Glomerular visceral epithelial cell (primary cell): ENCODE results near the gene TNIP2.
"Not testable (repeated sequence)": the region's sequence is repeated elsewhere in the genome, so short reads cannot be mapped to it uniquely, and the experiment has no call there.

Experiments
- DNase-seq: peaks from one replicate; pipeline ENCODE4 v3.0.0-alpha.2; 2016; ENCODE audit errors: extremely low spot score

The TNIP2 gene

GRCh38 chr4:2745516-2745915, 10.6 kb downstream of the TNIP2 start:
- no peak for DNase-seq

- no peak for DNase-seq
Observed at GRCh38 chr4:2744576-2745270, 11.4 kb downstream of the TNIP2 start.

- no peak for DNase-seq
Observed at GRCh38 chr4:2743518-2744445, 12.4 kb downstream of the TNIP2 start.

- no peak for DNase-seq
Observed at GRCh38 chr4:2742823-2743517, 13.2 kb downstream of the TNIP2 start.

- DNase-seq: no peak
Observed at GRCh38 chr4:2742081-2742822, 13.9 kb downstream of the TNIP2 start.

GRCh38 chr4:2741626-2742025, 14.5 kb downstream of the TNIP2 start:
- DNase-seq: peak; percentile 42

GRCh38 chr4:2738296-2738695, 17.8 kb downstream of the TNIP2 start:
- DNase-seq: not testable (repeated sequence)

- no peak for DNase-seq
Observed at GRCh38 chr4:2735869-2736268, 20.3 kb downstream of the TNIP2 start.

- DNase-seq: no peak
Observed at GRCh38 chr4:2734612-2735011, 21.5 kb downstream of the TNIP2 start.

- DNase-seq: no peak
Observed at GRCh38 chr4:2733844-2734574, 22.1 kb downstream of the TNIP2 start.

- no peak for DNase-seq
Observed at GRCh38 chr4:2733001-2733843, 22.9 kb downstream of the TNIP2 start.

- DNase-seq: no peak
Observed at GRCh38 chr4:2732526-2732925, 23.6 kb downstream of the TNIP2 start.

- DNase-seq: no peak
Observed at GRCh38 chr4:2731907-2732317, 24.2 kb downstream of the TNIP2 start.

GRCh38 chr4:2729533-2729875, 26.6 kb downstream of the TNIP2 start:
- DNase-seq: no peak

GRCh38 chr4:2728806-2729532, 27.2 kb downstream of the TNIP2 start:
- no peak for DNase-seq

GRCh38 chr4:2728221-2728620, 27.9 kb downstream of the TNIP2 start:
- no peak for DNase-seq

- not testable (repeated sequence) for DNase-seq
Observed at GRCh38 chr4:2726881-2727280, 29.3 kb downstream of the TNIP2 start.

- DNase-seq: no peak
Observed at GRCh38 chr4:2725380-2725779, 30.8 kb downstream of the TNIP2 start.

- DNase-seq: no peak
Observed at GRCh38 chr4:2723751-2724150, 32.4 kb downstream of the TNIP2 start.
